IMR-90 (cell line): ENCODE results near the gene TRHDE. TPM values are rescaled to one million over a fixed set of nuclear protein-coding genes. Genes with fewer than 3 reads are reported as not detected.

ENCODE experiments used
- ATAC-seq: fragments of 200-7000 bp; cut with Tn5 transposase; 2 replicates; pipeline ENCODE4 v1.9.1; 2020; ENCODE audit warnings: low read depth, mild to moderate bottlenecking, moderate library complexity
- BruUV-seq: library from RNA; stranded (reverse); fragments of 400-500 nt; replicated peaks from 2 replicates; lab custom pipeline; 2021; lab: Mats Ljungman, UMichigan
- CTCF ChIA-PET: fragments of 300-600 bp; formaldehyde crosslinking; extraction: SDS; loops from one replicate; lab custom pipeline; 2021; ENCODE audit warnings: antibody characterized with exemption; lab: Yijun Ruan, JAX
- POLR2A ChIA-PET: fragments of 300-600 bp; sonication (Branson Sonifier 250); formaldehyde crosslinking; loops from one replicate; lab custom pipeline; 2022; ENCODE audit warnings: antibody characterized with exemption; ENCODE audit not compliant: unreplicated experiment; lab: Charles Lee
- DNase-seq: peaks from one replicate; pipeline ENCODE4 v3.0.0; 2013
- H2AFZ ChIP-seq: replicated peaks from 2 replicates; pipeline ENCODE3; 2013; ENCODE audit warnings: low read length, mild to moderate bottlenecking; ENCODE audit not compliant: poor library complexity
- H2AK5ac ChIP-seq: 2 replicates; pipeline ENCODE4 v1.6.1; 2013; ENCODE audit warnings: low read depth, low read length, inconsistent platforms
- H2AK9ac ChIP-seq: replicated peaks from 2 replicates; pipeline ENCODE3; 2013; ENCODE audit warnings: mild to moderate bottlenecking, low read depth, low read length, moderate library complexity; ENCODE audit not compliant: poor library complexity
- H2BK120ac ChIP-seq: 2 replicates; pipeline ENCODE4 v1.6.1; 2013; ENCODE audit warnings: low read depth, low read length, inconsistent platforms
- H2BK15ac ChIP-seq: 3 replicates; pipeline ENCODE4 v1.6.1; 2013; ENCODE audit warnings: low read depth, low read length, inconsistent platforms
- H2BK20ac ChIP-seq: 2 replicates; pipeline ENCODE4 v1.6.1; 2013; ENCODE audit warnings: low read depth, mild to moderate bottlenecking, inconsistent platforms, low read length, moderate library complexity
- H2BK5ac ChIP-seq: 2 replicates; pipeline ENCODE4 v1.6.1; 2013; ENCODE audit warnings: mild to moderate bottlenecking, low read depth, low read length, inconsistent platforms; ENCODE audit not compliant: poor library complexity, severe bottlenecking
- H3K14ac ChIP-seq: replicated peaks from 2 replicates; pipeline ENCODE4 v1.6.1; 2013; ENCODE audit warnings: low read depth, low read length, inconsistent platforms
- H3K18ac ChIP-seq: 2 replicates; pipeline ENCODE4 v1.6.1; 2013; ENCODE audit warnings: low read depth, low read length, control low read depth
- H3K23ac ChIP-seq: 2 replicates; pipeline ENCODE4 v1.6.1; 2013; ENCODE audit warnings: low read depth, low read length, inconsistent platforms
- H3K27ac ChIP-seq: 2 replicates; pipeline ENCODE4 v1.5.1; 2013; ENCODE audit warnings: mild to moderate bottlenecking, control low read depth, low read length; ENCODE audit not compliant: insufficient read depth
- H3K27me3 ChIP-seq: 2 replicates; pipeline ENCODE4 v1.6.1; 2013; ENCODE audit warnings: low read length; ENCODE audit not compliant: control insufficient read depth, insufficient read depth
- H3K36me3 ChIP-seq: 2 replicates; pipeline ENCODE4 v1.6.1; 2013; ENCODE audit warnings: low read length, mixed read lengths; ENCODE audit not compliant: control insufficient read depth, insufficient read depth
- H3K4ac ChIP-seq: 2 replicates; pipeline ENCODE4 v1.6.1; 2013; ENCODE audit warnings: low read depth, low read length, inconsistent platforms
- H3K4me1 ChIP-seq: 2 replicates; pipeline ENCODE4 v1.6.1; 2013; ENCODE audit warnings: low read length, mixed read lengths; ENCODE audit not compliant: control insufficient read depth, insufficient read depth
- H3K4me2 ChIP-seq: 2 replicates; pipeline ENCODE4 v1.6.1; 2013; ENCODE audit warnings: low read depth, mild to moderate bottlenecking, control low read depth, low read length, moderate library complexity
- H3K4me3 ChIP-seq: 2 replicates; pipeline ENCODE4 v1.5.1; 2013; ENCODE audit warnings: low read depth, mild to moderate bottlenecking, control low read depth, low read length, moderate library complexity; ENCODE audit not compliant: insufficient read depth
- H3K56ac ChIP-seq: 2 replicates; pipeline ENCODE4 v1.6.1; 2013; ENCODE audit warnings: low read length, inconsistent platforms; ENCODE audit not compliant: insufficient read depth; ENCODE audit errors: extremely low read depth
- H3K79me1 ChIP-seq, 2 experiments: 2 replicates each; pipeline ENCODE4 v1.6.1; 2013; ENCODE audit warnings: low read length in 2 of 2, inconsistent platforms in 1 of 2, low read depth in 1 of 2
- H3K9ac ChIP-seq: 2 replicates; pipeline ENCODE4 v1.6.1; 2013; ENCODE audit warnings: low read depth, low read length, control low read depth
- H3K9me1 ChIP-seq: 2 replicates; pipeline ENCODE4 v1.6.1; 2013; ENCODE audit warnings: low read length, inconsistent platforms; ENCODE audit not compliant: insufficient read depth
- H3K9me3 ChIP-seq: 2 replicates; pipeline ENCODE4 v1.6.1; 2013; ENCODE audit warnings: low read length; ENCODE audit not compliant: control insufficient read depth, insufficient read depth
- H4K20me1 ChIP-seq: 2 replicates; pipeline ENCODE4 v1.6.1; 2013; ENCODE audit warnings: low read length, inconsistent platforms; ENCODE audit not compliant: insufficient read depth
- H4K5ac ChIP-seq: 2 replicates; pipeline ENCODE4 v1.6.1; 2013; ENCODE audit warnings: mild to moderate bottlenecking, low read depth, low read length, control low read depth
- H4K8ac ChIP-seq, 2 experiments: 2 replicates each; pipeline ENCODE4 v1.6.1; 2013; ENCODE audit warnings: low read depth in 2 of 2, low read length in 2 of 2, control low read depth in 1 of 2, inconsistent platforms in 1 of 2
- H4K91ac ChIP-seq: 2 replicates; pipeline ENCODE4 v1.6.1; 2013; ENCODE audit warnings: low read depth, low read length, inconsistent platforms; ENCODE audit not compliant: insufficient read depth
- MAZ ChIP-seq: IDR thresholded peaks from 2 replicates; pipeline ENCODE4 v1.6.1; 2012; ENCODE audit warnings: low read depth, mild to moderate bottlenecking, low read length, improper control_type of control experiment, moderate library complexity, borderline replicate concordance
- dilution Hi-C: fragments of 300-500 bp; cut with HindIII; formaldehyde crosslinking; loops from one replicate; pipeline ENCODE4 v1.14.3; 2018; ENCODE audit warnings: low sequenced_read_pairs; ENCODE audit not compliant: unreplicated experiment
- in situ Hi-C: fragments of 300-500 bp; cut with MboI; formaldehyde crosslinking; loops from 3 replicates; pipeline ENCODE4 v1.14.3; 2019; ENCODE audit warnings: low sequenced_read_pairs, inconsistent platforms, mixed read lengths
- intact Hi-C: fragments of 100-400 bp; cut with micrococcal nuclease; formaldehyde crosslinking; loops from 2 replicates; pipeline ENCODE4 v1.10.0; 2022
- polyA plus RNA-seq, 3 experiments: library from polyadenylated mRNA; depleted of rRNA; stranded (reverse); fragments of >200 nt; gene quantifications; 2 replicates each; pipeline ENCODE4 v1.2.3, GENCODE V29; 2012; ENCODE audit warnings: low replicate concordance in 1 of 3
- total RNA-seq: library from RNA; depleted of rRNA; stranded (reverse); fragments of >200 nt; gene quantifications from 2 replicates; pipeline ENCODE4 v1.2.3, GENCODE V29; 2012

Gene TRHDE
- total and polyA plus RNA-seq, 2 of the 4 experiments (the other 2 are of a cell fraction) = 33.7 to 65.1 TPM

DNA sequence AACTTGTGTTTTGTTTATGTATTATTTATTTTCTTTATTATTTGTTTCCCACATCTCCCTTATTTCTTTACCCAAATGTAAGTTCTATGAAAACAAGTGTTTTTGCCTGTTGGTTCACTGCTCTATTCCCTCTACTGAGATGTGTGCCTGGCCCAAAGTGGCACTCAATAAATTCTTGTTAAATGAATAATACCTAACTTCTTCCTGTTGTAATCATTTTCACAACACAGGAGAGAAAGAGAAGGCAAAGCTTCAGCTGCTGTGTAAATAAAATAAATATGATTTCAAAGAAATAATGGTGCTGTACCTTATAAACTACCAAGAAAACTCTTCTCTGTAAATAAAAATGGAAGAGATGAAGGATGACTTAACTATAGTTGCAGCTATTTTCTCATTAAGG is 116.2 kb downstream of the TRHDE start:
- ChIA-PET CTCF (interaction anchor here (0.6 to 0.7 kb wide), 2 partner anchors 641 to 836 kb away, joined by 3 to 4 read pairs; no protein-coding TSS in a partner anchor), POLR2A (no interaction called here)
- Histone ChIP-seq H3K4me1 (no peaks in the 10 kb centered on the region), H3K9me1 (no peaks in the 10 kb centered on the region; the same call in 1 of the 2 replicates), H3K27ac (no peak overlapping the region), H3K23ac (no peak overlapping the region), H4K91ac (no peak overlapping the region), H2AK9ac (no peak overlapping the region), H3K9me3 (no peaks in the 10 kb centered on the region), H3K27me3 (no peaks in the 10 kb centered on the region), H2BK20ac (no peak overlapping the region), H3K36me3 (no peaks in the 10 kb centered on the region), H3K79me1 (peaks cover 19 to 21% of the 10 kb centered on the region in 2 experiments; a peak in 3 of 4 replicates), H2BK120ac (no peak overlapping the region), H3K4ac (no peak overlapping the region), H2AK5ac (no peak overlapping the region), H2AFZ (no peak overlapping the region), H3K9ac (no peak overlapping the region), H3K4me2 (no peak overlapping the region), H3K56ac (no peak overlapping the region), H3K18ac (no peak overlapping the region), H3K4me3 (no peak overlapping the region), H2BK15ac (no peak overlapping the region), H2BK5ac (no peak overlapping the region), H4K20me1 (no peaks in the 10 kb centered on the region), H3K14ac (no peak overlapping the region), H4K8ac (no peak overlapping the region), H4K5ac (no peak overlapping the region)
- in situ Hi-C loops = no loop called here
- no peak for TF ChIP-seq MAZ
- no TSS peak for BruUV-seq
- intact Hi-C loops = no loop called here
- DNase-seq (no peak), ATAC-seq (no peak)
- dilution Hi-C loops = no loop called here
